ENCODE measurements around the gene STK33.

STK33 gene

GRCh38 chr11:8544807-8545206, 49.2 kb downstream of the STK33 start:
- no peak overlapping the region for H3K27ac ChIP-seq
- H3K4me3 ChIP-seq = no peak overlapping the region
- no peak for DNase-seq (ENCODE audit: low spot score)
- no peak for TF ChIP-seq CTCF (IDR thresholded peaks at IDR 0.05)

GRCh38 chr11:8543278-8543677, 50.8 kb downstream of the STK33 start:
- Histone ChIP-seq H3K4me3 (no peak overlapping the region), H3K27ac (no peak overlapping the region)
- no peak for DNase-seq (ENCODE audit: low spot score)
- TF ChIP-seq CTCF (IDR thresholded peaks at IDR 0.05) = no peak

- DNase-seq (ENCODE audit: low spot score) = no peak
- no peak for TF ChIP-seq CTCF (IDR thresholded peaks at IDR 0.05)
- no peak overlapping the region for H3K4me3 ChIP-seq
- no peak overlapping the region for H3K27ac ChIP-seq
These were observed 52.6 kb downstream of the STK33 start for GRCh38 chr11:8541448-8541847.

GRCh38 chr11:8533332-8533731, 60.7 kb downstream of the STK33 start:
- no peak for DNase-seq (ENCODE audit: low spot score)

GRCh38 chr11:8532475-8532874, 61.6 kb downstream of the STK33 start:
- Histone ChIP-seq H3K27ac (no peak overlapping the region), H3K4me3 (no peak overlapping the region)
- no peak for TF ChIP-seq CTCF (IDR thresholded peaks at IDR 0.05)
- no peak for DNase-seq (ENCODE audit: low spot score)

More at GRCh38 chr11:8533332-8533731, 60.7 kb downstream of the STK33 start:
- no peak overlapping the region for H3K27ac ChIP-seq
- H3K4me3 ChIP-seq = no peak overlapping the region
- TF ChIP-seq CTCF (IDR thresholded peaks at IDR 0.05) = no peak

- no peak for TF ChIP-seq CTCF (IDR thresholded peaks at IDR 0.05)
- no peak overlapping the region for H3K27ac ChIP-seq
- no peak overlapping the region for H3K4me3 ChIP-seq
- DNase-seq (ENCODE audit: low spot score) = no peak
These were observed 62.0 kb downstream of the STK33 start for GRCh38 chr11:8531982-8532381.

- no peak overlapping the region for H3K27ac ChIP-seq
- no peak for DNase-seq (ENCODE audit: low spot score)
- no peak for TF ChIP-seq CTCF (IDR thresholded peaks at IDR 0.05)
- H3K4me3 ChIP-seq = no peak overlapping the region
These were observed 62.7 kb downstream of the STK33 start for GRCh38 chr11:8531312-8531711.
